Thyroid gland (tissue), 4 donors: ENCODE measurements around the gene TP63.

Experiments used
- POLR2A ChIP-seq, 2 donors: fragments of 450-650 bp; IDR thresholded peaks; one replicate each; pipeline ENCODE4 v1.6.1; 2017; ENCODE audit warnings: antibody characterized with exemption in 2 of 2, mild to moderate bottlenecking in 2 of 2, moderate library complexity in 1 of 2
- TF ChIP-seq, protein P1 (sequence below), 6 experiments: fragments of 200-600 bp in 3 of 6; fragments of 450-650 bp in 3 of 6; sonication (generic) in 3 of 6; IDR thresholded peaks; one replicate each; pipeline ENCODE4 v1.5.1; 2016 to 2019; ENCODE audit warnings: antibody characterized with exemption in 6 of 6, mild to moderate bottlenecking in 2 of 6, inconsistent platforms in 1 of 6, moderate library complexity in 1 of 6

DNA sequence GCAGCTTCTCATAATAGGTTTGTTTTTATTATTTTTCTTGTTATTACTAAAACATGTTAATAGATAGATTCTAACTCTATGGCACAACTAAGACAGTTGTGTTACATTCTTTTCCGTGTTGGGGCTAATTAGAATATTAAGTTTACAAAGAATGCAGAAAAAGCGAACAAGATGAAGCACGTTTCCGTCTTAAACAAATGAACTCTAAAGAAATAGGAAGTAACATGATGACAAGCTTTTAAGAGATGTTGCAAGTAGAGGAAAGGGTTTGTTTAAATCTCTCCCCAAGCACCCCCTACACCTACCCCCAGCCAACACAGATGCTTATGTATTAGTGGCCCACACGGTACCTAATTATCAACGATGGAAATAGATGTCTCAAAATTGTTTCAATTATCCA, 207.1 kb downstream of the TP63 start:
- TF ChIP-seq, protein P1, sequence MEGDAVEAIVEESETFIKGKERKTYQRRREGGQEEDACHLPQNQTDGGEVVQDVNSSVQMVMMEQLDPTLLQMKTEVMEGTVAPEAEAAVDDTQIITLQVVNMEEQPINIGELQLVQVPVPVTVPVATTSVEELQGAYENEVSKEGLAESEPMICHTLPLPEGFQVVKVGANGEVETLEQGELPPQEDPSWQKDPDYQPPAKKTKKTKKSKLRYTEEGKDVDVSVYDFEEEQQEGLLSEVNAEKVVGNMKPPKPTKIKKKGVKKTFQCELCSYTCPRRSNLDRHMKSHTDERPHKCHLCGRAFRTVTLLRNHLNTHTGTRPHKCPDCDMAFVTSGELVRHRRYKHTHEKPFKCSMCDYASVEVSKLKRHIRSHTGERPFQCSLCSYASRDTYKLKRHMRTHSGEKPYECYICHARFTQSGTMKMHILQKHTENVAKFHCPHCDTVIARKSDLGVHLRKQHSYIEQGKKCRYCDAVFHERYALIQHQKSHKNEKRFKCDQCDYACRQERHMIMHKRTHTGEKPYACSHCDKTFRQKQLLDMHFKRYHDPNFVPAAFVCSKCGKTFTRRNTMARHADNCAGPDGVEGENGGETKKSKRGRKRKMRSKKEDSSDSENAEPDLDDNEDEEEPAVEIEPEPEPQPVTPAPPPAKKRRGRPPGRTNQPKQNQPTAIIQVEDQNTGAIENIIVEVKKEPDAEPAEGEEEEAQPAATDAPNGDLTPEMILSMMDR (IDR thresholded peaks at IDR 0.05): no peak
- TF ChIP-seq POLR2A (IDR thresholded peaks at IDR 0.05): no peak
